ENCODE measurements around the gene ZFYVE21.
"Not testable (repeated sequence)": the region's sequence is repeated elsewhere in the genome, so short reads cannot be mapped to it uniquely, and the experiment has no call there.

ZFYVE21 gene

GRCh38 chr14:103691655-103692054, 24.0 kb upstream of the ZFYVE21 start:
- in situ Hi-C loops (cut with HindIII; ENCODE audit: low sequenced_read_pairs): not testable (repeated sequence)

DNA sequence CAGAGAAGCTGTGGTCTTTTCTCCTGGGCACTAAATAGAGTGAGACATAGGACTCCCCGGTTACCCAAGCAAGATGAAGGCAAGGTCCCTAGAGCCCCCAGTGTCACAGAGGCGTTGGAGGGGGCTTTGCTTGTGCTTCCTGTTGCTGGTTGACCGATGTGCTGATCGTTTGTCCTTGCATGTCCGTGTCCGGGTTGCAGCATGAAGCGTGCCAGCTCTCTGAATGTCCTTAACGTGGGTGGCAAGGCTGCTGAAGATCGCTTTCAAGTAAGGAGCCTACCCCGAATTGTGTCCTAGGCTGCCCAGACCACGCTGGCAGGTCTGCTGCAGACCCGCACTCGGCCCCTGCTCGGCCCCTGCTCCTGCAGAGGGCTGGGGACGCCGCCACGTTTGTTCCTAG, 23.5 kb upstream of the ZFYVE21 start:
- in situ Hi-C loops (cut with HindIII; ENCODE audit: low sequenced_read_pairs): no loop called here

GRCh38 chr14:103692871-103693270, 22.7 kb upstream of the ZFYVE21 start:
- in situ Hi-C loops (cut with HindIII; ENCODE audit: low sequenced_read_pairs): no loop called here

DNA sequence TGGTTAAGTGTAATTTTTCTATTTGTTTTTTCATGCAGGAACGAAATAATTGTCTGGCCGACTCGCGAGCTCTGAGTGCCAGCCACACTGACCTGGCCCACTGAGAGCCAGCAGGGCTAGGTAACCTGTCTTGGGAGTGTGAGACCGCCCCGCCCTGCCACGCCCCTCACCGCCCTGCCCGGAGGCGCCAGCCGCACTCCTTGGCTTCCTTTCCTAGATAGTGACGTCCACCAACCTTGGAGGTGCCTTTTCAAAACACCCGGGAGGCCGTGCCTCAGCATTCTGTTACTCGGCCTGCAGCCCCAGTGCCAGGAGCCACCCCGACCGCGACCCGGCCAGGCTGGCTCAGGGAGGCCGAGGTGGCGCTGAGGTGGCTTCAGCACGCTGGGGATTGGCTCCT, 22.1 kb upstream of the ZFYVE21 start:
- in situ Hi-C loops (cut with HindIII; ENCODE audit: low sequenced_read_pairs): no loop called here

DNA sequence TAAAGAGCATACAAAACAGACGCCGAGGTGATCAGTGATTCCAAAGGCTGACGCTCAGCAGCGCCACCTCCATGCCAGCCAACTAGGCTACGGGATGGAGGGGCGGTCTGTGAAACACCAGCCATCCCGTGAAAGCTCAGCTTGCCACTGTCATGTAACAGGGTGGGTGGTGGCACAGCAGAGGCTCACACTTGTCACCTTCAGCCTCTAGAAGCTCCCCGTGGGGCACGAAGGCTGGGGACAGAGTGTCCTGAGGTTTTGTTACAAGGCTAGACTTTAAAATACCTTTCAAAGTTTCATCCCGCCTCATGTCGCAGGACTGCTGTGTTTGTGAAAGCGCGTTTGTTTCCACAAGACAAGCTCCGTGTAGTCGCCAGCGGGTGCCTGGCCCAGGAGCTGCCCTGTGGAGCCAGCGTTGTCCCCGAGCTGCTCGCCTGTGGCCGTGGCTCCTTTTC, 21.0 kb upstream of the ZFYVE21 start:
- in situ Hi-C loops (cut with HindIII; ENCODE audit: low sequenced_read_pairs): no loop called here

- in situ Hi-C loops (cut with HindIII; ENCODE audit: low sequenced_read_pairs): no loop called here
Observed at GRCh38 chr14:103695296-103696069, 20.1 kb upstream of the ZFYVE21 start.

DNA sequence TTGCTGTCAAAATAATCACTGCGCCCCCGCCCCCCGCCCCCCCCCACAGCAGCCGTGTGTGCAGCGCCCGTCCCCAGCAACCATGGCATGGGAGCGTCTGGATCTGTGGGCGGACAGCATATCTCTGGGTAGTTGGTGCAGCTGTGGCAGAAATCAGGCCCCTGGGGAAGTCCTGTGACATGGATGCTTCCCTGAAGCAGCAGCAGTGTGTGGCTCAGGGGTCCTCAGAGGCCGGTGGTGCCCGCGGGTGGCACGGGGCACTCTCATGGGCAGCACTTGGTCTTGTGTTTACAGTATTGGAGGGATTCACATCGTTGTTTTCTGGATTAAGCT, 19.6 kb upstream of the ZFYVE21 start:
- in situ Hi-C loops (cut with HindIII; ENCODE audit: low sequenced_read_pairs): no loop called here

- in situ Hi-C loops (cut with HindIII; ENCODE audit: low sequenced_read_pairs): no loop called here
Observed at GRCh38 chr14:103696466-103697071, 19.0 kb upstream of the ZFYVE21 start.

GRCh38 chr14:103697206-103697602, 18.4 kb upstream of the ZFYVE21 start:
- in situ Hi-C loops (cut with HindIII; ENCODE audit: low sequenced_read_pairs): no loop called here

GRCh38 chr14:103697603-103698379, 17.8 kb upstream of the ZFYVE21 start:
- in situ Hi-C loops (cut with HindIII; ENCODE audit: low sequenced_read_pairs): no loop called here

GRCh38 chr14:103698380-103699260, 17.0 kb upstream of the ZFYVE21 start:
- in situ Hi-C loops (cut with HindIII; ENCODE audit: low sequenced_read_pairs): no loop called here

DNA sequence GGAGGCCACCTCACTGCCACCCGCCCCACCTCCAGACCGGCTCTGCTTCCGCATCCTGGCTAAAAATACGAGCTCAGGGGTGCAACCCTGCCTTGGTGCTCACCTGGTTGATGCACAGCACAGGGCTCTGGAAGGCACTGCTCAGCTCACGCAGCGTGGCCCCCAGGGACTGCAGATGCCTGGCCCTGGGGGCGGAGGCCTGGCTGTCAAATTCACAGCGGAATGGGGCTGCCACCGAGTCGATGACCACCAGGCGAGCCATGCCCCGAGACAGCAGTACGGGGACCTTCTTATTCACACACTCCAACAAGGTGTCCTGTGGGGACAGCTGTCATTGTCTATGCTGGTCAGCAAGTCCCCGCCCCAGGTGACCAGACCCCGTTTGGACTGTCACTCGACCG, 16.3 kb upstream of the ZFYVE21 start:
- in situ Hi-C loops (cut with HindIII; ENCODE audit: low sequenced_read_pairs): no loop called here

- in situ Hi-C loops (cut with HindIII; ENCODE audit: low sequenced_read_pairs): no loop called here
Observed at GRCh38 chr14:103699901-103700752, 15.5 kb upstream of the ZFYVE21 start.

DNA sequence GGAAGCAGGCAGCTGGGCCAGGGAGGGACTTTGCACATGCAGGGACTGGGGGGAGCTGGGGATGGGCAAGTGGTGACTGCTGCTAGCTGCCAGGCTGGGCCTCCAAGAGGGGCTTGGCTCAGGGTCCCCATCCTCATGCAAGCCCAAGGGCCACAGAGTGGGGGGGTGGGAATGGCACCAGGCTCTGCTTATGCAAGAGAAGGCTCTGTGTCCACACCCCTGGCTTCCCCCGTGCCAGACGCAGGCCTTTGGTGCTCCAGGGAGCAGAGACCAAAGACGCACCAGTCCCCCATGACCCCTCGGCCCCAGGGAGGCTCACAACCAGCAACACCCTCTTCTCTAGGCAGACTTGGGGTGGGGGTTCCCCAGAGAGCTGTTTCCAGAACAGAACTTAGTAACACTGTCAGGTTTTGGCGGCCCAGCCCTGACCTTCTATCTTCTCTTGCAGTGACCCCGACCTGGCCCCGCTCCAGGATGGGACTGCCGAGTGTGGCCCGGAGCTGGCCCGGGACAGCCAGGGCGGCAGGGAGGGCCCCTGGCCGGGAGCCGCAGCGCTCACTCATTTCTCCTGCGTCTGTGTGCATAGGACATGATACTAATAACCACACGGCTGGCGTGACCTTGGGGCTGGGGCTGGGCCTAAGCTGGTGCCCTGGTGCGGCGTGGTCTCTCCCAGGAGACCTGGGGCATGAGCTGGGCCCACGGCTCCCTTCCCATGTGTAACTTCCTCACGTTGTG, 14.7 kb upstream of the ZFYVE21 start:
- in situ Hi-C loops (cut with HindIII; ENCODE audit: low sequenced_read_pairs): no loop called here

DNA sequence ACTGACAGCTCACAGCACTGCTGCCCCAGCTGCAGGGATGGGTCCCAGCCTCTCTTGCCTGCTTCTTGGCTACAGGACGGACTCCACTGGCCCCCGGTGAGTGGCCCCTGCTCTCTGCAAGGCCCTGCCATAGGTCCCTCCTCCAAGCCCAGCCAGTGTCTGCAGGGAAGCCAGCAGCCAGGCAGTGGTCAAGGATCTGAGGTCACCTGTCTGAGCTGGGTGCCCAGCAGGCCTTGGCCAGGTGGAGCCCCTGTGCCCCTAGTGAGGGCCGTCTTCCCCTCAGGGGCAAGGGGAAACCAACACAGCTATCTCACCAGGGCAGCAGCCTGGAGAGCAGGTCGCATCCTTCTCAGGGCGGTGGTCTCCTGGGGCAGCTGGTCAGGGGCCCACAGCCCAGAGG, 13.5 kb upstream of the ZFYVE21 start:
- in situ Hi-C loops (cut with HindIII; ENCODE audit: low sequenced_read_pairs): no loop called here

- in situ Hi-C loops (cut with HindIII; ENCODE audit: low sequenced_read_pairs): no loop called here
Observed at GRCh38 chr14:103702497-103703432, 12.8 kb upstream of the ZFYVE21 start.

- in situ Hi-C loops (cut with HindIII; ENCODE audit: low sequenced_read_pairs): no loop called here
Observed at GRCh38 chr14:103703433-103704385, 11.9 kb upstream of the ZFYVE21 start.
